Stimulated activated naive CD8-positive, alpha-beta T cell treated with anti-CD3 and anti-CD28 coated beads, Interleukin-15, Interleukin-2, amounts not matched to agents 100 ng/mL and 50 ng/mL, for 24 hours (primary cell): Measurements from ENCODE around the gene JADE2.
"Not testable (repeated sequence)": the region's sequence is repeated elsewhere in the genome, so short reads cannot be mapped to it uniquely, and the experiment has no call there.

ENCODE experiments used
- H3K27ac Mint-ChIP-seq: one replicate; pipeline ENCODE4 v1.8.0; 2021; ENCODE audit warnings: mild to moderate bottlenecking, mixed read lengths
- H3K27me3 Mint-ChIP-seq: one replicate; pipeline ENCODE4 v1.8.0; 2021; ENCODE audit warnings: mixed read lengths
- H3K36me3 Mint-ChIP-seq: one replicate; pipeline ENCODE4 v1.8.0; 2021; ENCODE audit warnings: low read depth, mixed read lengths
- H3K4me1 Mint-ChIP-seq: one replicate; pipeline ENCODE4 v1.8.0; 2021; ENCODE audit warnings: low read depth, mixed read lengths
- H3K4me3 Mint-ChIP-seq: one replicate; pipeline ENCODE4 v1.8.0; 2021; ENCODE audit warnings: mild to moderate bottlenecking, mixed read lengths
- H3K9me3 Mint-ChIP-seq: one replicate; pipeline ENCODE4 v1.8.0; 2021; ENCODE audit warnings: mixed read lengths

JADE2 gene

DNA sequence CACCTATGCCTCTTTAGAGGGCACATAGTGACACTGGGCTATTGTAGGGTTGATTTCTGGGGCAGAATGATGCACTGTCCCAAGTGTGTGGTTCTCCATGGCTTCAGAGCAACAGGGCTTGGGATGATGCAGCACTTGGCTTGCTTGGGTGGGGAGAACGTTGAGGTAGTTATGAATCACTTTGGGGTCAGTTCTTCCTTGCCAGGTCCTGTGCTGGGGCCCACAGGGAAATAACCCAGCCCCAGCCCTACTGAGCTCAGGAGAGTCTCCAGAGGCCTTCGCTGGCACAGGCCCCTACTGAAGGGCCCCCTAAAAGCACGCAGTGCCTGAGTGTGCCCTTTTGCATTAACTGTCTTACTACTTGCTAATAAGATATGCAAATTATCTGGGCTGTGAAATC is 24.2 kb downstream of the JADE2 start:
- Mint-ChIP-seq H3K4me1 (peaks cover 77% of the 10 kb centered on the region), H3K36me3 (peaks cover 61% of the 10 kb centered on the region), H3K27ac (peak overlapping the region; percentile 84), H3K9me3 (no peaks in the 10 kb centered on the region), H3K27me3 (no peaks in the 10 kb centered on the region), H3K4me3 (no peak overlapping the region)

DNA sequence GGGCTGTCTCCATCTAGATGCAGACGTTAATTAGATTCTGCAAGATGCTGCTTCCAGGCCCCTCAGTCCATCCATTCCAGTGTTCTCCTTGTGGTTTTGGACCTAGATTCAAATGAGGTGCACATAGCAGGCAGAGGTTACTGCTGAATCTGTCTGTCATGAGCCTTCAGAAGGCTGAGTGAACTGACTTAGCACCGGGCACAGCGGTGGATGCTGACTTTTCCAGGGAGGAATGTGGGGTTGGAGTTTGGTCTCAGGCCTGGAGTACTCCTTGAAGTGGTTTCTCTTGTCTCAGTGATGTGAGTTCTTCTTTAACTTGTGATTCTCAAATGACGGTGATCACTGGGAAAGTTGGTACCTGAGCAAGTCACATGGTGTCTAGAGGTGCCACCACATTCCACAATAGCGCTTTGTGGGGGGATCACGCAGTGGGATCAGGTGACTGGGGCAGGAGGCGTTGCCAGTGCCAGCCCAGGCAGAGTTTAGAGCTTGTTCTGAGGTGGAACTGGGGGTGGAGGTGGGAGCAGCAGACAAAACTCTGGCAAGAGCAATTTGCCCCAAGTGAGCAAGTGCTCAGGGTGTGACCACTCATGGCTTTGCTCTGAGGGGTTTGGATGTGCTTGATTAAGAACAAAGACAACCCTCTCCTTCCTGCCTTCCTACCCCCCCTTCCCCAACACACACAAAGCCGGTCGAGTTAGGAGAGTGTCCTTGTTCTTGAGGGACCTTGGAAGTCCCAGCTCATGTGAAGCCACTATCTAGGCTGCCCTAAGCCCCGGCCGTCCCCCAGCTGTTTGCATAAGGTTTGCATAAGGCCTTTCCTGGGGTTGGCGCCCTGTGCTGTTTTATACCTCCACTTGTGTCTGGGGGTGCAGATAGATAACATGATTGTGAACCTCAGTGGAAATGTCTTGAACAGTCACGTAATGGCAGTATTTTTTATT is 25.1 kb downstream of the JADE2 start:
- H3K27me3 Mint-ChIP-seq, result no peaks in the 10 kb centered on the region
- peaks cover 77% of the 10 kb centered on the region for H3K4me1 Mint-ChIP-seq
- H3K27ac Mint-ChIP-seq, result peak overlapping the region; percentile 84
- peaks cover 58% of the 10 kb centered on the region for H3K36me3 Mint-ChIP-seq
- H3K4me3 Mint-ChIP-seq, result no peak overlapping the region
- H3K9me3 Mint-ChIP-seq, result no peaks in the 10 kb centered on the region

DNA sequence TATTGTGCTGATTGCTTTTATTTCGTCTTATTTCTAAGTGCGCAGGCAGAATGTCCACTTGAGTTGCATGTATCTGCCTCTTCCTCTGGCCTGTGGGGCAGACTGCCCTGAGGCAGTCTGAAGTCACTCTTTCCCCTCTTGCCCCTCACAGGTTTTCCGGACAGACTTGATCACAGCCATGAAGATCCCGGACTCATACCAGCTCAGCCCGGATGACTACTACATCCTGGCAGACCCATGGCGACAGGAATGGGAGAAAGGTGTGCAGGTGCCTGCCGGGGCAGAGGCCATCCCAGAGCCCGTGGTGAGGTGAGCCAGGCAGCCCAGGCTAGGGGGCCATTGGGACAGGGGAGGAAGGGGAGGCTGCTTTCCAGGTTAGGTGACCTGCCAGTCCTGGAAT is 26.4 kb downstream of the JADE2 start:
- Mint-ChIP-seq H3K27ac (peak overlapping the region; percentile 82), H3K4me3 (no peak overlapping the region), H3K4me1 (peaks cover 81% of the 10 kb centered on the region)

DNA sequence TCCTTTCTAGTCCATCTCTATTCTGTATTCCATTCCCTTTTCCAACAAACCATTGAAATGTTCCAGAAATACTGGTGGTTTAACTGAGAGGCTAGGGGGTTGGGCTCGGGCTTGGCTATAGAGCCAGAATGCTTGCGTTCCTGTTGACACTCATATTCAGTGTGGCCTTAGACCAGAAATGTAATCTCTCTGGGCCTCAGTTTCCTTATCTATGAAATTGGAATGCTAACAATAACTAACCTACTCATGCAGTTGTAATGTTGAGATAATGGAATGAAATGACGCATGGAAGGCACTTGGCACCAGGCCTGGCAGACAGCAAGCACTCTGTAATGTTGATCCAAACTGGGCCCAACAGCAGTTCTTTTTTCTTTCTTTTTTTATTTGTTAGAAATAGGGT is 26.8 kb downstream of the JADE2 start:
- no peaks in the 10 kb centered on the region for H3K9me3 Mint-ChIP-seq
- no peak overlapping the region for H3K4me3 Mint-ChIP-seq
- H3K27me3 Mint-ChIP-seq, result no peaks in the 10 kb centered on the region
- H3K27ac Mint-ChIP-seq, result no peak overlapping the region
- H3K36me3 Mint-ChIP-seq, result peaks cover 59% of the 10 kb centered on the region
- H3K4me1 Mint-ChIP-seq, result peaks cover 83% of the 10 kb centered on the region

More for the DNA sequence above, 26.4 kb downstream of the JADE2 start:
- Mint-ChIP-seq H3K9me3 (no peaks in the 10 kb centered on the region), H3K36me3 (peaks cover 60% of the 10 kb centered on the region), H3K27me3 (no peaks in the 10 kb centered on the region)

DNA sequence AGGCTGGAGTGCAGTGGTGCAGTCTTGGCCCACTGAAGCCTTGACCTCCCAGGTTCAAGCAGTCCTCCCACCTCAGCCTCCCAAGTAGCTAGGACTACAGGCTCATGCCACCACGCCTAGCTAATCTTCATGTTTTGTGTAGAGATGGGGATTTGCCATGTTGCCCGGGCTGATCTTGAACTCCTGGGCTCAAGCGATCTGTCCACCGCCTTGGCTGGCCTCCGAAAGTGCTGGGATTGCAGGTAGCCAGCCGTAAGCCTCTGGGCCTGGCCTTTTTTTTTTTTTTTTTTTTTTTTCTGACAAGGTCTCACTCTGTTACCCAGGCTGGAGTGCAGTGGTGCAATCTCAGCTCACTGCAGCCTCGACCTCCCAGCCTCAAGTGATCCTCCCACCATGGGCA is 27.2 kb downstream of the JADE2 start:
- H3K4me3 Mint-ChIP-seq, H3K27ac Mint-ChIP-seq, H3K27me3 Mint-ChIP-seq, H3K9me3 Mint-ChIP-seq: not testable (repeated sequence)
- H3K36me3 Mint-ChIP-seq, result peaks cover 59% of the 10 kb centered on the region
- peaks cover 81% of the 10 kb centered on the region for H3K4me1 Mint-ChIP-seq

DNA sequence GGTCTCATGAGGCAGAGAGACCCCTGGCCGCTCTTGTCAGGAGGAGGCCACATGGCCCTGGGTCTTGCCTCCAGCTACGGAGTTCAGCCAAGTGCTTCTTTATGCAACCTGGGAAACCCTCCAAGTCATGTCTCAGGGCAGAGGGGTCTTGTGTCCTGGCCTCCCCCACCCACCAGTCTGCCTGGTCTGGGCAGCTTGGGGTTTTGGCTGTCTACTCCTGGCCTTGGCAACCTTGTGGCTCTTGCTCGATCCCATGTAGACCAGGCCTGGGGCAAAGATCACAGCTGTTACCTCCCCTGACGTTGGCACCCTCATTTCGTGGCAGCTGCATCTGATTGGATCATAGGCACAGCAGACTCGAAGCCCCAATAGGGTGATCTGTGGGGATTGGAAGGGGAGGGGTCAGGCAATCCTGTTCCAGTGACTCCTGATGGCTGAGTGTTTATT is 28.4 kb downstream of the JADE2 start:
- Mint-ChIP-seq H3K27me3 (no peaks in the 10 kb centered on the region), H3K4me3 (no peak overlapping the region), H3K4me1 (peaks cover 70% of the 10 kb centered on the region), H3K27ac (peak overlapping the region; percentile 99), H3K36me3 (peaks cover 48% of the 10 kb centered on the region), H3K9me3 (no peaks in the 10 kb centered on the region)

DNA sequence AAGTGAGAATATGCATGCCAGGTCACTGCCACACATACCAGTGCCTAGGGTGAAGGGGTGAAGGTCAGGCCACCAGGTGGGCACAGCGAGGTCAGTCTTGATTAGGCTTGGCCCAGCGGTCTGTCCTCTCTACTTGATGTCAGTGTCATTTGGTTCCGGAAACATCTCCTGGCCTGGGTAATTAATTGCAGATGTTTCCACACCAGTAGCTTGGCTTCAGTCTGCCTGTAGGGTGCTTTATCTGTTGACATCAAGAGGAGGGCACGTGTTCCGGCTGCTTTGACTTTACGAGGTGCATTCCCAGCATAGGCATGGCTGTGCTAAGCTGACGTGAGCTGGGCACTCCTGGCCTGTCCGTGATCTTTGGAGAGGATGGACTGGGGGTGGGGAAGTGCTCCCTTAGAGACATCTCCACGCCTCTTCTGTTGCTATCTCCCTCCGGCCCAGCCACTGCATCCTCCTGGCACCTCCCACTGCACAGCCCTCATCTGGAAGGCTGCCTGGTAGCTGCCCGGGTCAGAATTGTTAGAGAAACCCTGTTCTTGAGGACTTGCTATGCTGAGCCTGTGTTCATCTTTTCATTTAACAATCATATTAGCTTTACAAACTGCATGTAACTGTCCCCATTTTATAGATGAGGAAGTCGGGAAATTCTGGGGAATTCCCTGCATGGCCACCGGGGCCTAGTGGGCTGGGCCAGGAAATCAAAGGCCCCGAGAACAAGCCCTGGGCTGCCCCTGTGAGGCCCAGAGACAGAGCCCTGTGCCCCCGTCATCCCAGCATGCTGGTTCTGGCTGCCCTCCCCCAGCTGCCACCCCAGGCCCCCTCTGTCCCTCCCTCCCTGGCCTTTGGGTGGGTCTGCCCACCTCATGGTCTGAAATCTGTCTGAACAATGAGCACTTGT is 29.1 kb downstream of the JADE2 start:
- Mint-ChIP-seq H3K27me3 (no peaks in the 10 kb centered on the region), H3K36me3 (peaks cover 46% of the 10 kb centered on the region), H3K4me3 (peak overlapping the region; percentile 80), H3K4me1 (peaks cover 64% of the 10 kb centered on the region), H3K9me3 (no peaks in the 10 kb centered on the region), H3K27ac (peak overlapping the region; percentile 99)

DNA sequence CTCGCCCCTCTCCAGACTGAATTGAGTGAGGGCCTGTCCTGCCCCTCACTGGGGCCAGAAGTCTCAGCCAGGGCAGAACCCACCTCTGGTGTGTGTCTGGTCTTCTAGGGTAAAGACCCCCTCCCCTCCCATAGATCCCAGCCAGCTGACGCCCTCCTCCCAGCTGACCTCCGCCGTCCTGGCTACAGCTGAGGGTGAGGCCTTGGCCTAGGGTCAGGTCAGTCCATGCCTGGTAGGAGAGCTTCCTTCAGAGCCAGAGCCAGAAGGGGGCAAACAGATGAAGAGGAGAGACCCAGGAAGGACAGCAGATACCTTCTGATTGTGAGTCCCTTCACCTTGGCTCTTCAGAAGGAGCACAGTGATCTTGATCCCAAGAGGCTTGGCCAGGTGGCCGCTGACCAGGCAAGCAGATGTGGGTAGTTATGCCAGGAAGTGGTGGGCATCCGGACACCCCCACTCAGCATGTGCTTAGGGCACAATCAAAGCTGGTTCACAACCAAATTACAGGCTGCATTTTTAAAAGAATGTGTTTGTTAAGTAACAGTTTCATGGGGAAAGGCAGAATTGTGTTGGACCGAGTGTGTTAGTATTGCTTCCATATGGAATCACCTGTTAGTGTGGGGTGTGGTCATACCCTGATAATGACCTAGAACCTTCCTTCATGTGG is 29.9 kb downstream of the JADE2 start:
- H3K27me3 Mint-ChIP-seq, result no peaks in the 10 kb centered on the region
- peaks cover 56% of the 10 kb centered on the region for H3K4me1 Mint-ChIP-seq
- no peaks in the 10 kb centered on the region for H3K9me3 Mint-ChIP-seq
- H3K27ac Mint-ChIP-seq, result peak overlapping the region; percentile 99
- H3K36me3 Mint-ChIP-seq, result peaks cover 49% of the 10 kb centered on the region
- H3K4me3 Mint-ChIP-seq, result peak overlapping the region; percentile 80

DNA sequence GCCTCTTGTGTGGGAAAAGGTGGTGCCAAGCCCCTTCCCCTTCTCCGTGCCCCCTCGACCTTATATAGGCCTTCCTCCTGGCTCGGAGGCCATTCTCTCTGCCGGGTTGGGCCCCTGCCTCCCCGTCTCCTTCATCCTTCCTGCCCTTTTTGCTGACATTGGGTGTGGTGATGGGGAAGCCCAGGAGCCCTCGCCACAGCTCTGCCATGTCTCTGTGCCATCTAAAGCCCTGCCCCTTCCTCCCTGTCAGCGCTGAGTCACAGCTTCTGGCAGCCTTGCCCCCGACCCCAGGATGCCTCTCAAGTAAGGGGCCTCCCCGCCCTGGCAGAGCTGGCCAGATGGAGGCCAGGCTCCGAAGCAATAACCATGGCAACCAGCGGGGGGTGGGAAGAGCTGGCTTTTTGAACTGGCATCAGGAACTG is 30.4 kb downstream of the JADE2 start:
- Mint-ChIP-seq H3K36me3 (peaks cover 49% of the 10 kb centered on the region), H3K27me3 (no peaks in the 10 kb centered on the region), H3K4me1 (peaks cover 51% of the 10 kb centered on the region)

DNA sequence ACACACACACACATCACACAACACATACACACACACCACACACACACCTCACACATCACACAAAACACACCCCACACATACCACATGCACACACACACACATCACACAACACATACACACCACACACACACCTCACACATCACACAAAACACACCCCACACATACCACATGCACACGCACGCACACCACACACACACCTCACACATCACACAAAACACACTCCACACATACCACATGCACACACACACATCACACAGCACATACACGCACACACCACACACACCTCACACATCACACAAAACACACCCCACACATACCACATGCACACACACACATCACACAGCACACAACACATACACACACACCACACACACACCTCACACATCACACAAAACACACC is 31.1 kb downstream of the JADE2 start:
- not testable (repeated sequence) for H3K27me3 Mint-ChIP-seq

More for the DNA sequence above, 30.4 kb downstream of the JADE2 start:
- H3K27ac Mint-ChIP-seq, result peak overlapping the region; percentile 99
- H3K4me3 Mint-ChIP-seq, result peak overlapping the region; percentile 80
- H3K9me3 Mint-ChIP-seq, result no peaks in the 10 kb centered on the region

DNA sequence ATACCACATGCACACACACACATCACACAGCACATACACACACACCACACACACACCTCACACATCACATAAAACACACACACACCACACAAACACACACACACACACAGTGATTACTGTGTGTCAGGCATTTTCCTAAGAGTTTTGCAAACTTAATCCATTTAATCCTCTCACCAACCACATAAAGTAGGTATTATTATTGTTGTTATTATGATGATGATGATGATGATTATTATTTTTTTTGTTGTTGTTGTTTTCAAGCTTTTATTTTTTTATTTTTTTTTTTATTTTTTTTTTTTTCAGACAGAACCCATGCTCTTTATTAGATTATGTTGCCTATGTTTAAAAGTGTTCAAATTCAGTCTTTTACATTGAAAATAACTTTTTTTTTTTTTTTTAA is 31.5 kb downstream of the JADE2 start:
- H3K4me1 Mint-ChIP-seq, result peaks cover 43% of the 10 kb centered on the region
- no peaks in the 10 kb centered on the region for H3K9me3 Mint-ChIP-seq
- peak overlapping the region; percentile 94 for H3K27ac Mint-ChIP-seq
- H3K27me3 Mint-ChIP-seq, result no peaks in the 10 kb centered on the region
- H3K36me3 Mint-ChIP-seq, result peaks cover 48% of the 10 kb centered on the region
- H3K4me3 Mint-ChIP-seq, result peak overlapping the region; percentile 28

More for the DNA sequence above, 31.1 kb downstream of the JADE2 start:
- not testable (repeated sequence) for H3K9me3 Mint-ChIP-seq
- peak overlapping the region; percentile 28 for H3K4me3 Mint-ChIP-seq
- peaks cover 52% of the 10 kb centered on the region for H3K36me3 Mint-ChIP-seq
- H3K27ac Mint-ChIP-seq, result peak overlapping the region; percentile 94
- peaks cover 47% of the 10 kb centered on the region for H3K4me1 Mint-ChIP-seq

DNA sequence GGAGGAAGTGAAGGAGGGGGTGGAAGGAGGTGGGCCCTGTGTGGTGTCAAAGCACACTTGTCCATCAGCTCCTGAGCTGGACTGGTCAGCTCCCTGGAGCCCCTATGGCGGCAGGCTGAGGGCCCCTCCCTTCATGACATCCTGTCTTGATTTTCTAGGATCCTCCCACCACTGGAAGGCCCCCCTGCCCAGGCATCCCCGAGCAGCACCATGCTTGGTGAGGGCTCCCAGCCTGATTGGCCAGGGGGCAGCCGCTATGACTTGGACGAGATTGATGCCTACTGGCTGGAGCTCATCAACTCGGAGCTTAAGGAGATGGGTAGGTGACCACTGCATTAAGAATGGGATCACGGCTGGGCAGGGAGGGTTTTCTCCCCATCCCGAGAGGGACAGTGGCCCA is 34.2 kb downstream of the JADE2 start:
- Mint-ChIP-seq H3K4me1 (peaks cover 30% of the 10 kb centered on the region), H3K27ac (no peak overlapping the region), H3K9me3 (no peaks in the 10 kb centered on the region), H3K36me3 (peaks cover 47% of the 10 kb centered on the region), H3K4me3 (no peak overlapping the region), H3K27me3 (no peaks in the 10 kb centered on the region)

DNA sequence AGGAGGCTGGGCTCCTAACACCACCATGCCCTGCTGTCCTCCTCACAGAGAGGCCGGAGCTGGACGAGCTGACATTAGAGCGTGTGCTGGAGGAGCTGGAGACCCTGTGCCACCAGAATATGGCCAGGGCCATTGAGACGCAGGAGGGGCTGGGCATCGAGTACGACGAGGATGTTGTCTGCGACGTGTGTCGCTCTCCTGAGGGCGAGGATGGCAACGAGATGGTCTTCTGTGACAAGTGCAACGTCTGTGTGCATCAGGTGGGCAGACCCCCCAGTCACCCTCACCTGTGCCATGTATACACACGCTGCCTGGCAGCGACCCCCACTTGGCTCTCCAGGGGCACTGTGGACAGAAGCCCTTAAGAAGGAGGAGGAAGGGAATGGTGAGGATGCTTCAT is 35.2 kb downstream of the JADE2 start:
- Mint-ChIP-seq H3K36me3 (peaks cover 47% of the 10 kb centered on the region), H3K4me1 (peaks cover 20% of the 10 kb centered on the region), H3K27me3 (no peaks in the 10 kb centered on the region), H3K27ac (peak overlapping the region; percentile 40), H3K9me3 (no peaks in the 10 kb centered on the region), H3K4me3 (no peak overlapping the region)

DNA sequence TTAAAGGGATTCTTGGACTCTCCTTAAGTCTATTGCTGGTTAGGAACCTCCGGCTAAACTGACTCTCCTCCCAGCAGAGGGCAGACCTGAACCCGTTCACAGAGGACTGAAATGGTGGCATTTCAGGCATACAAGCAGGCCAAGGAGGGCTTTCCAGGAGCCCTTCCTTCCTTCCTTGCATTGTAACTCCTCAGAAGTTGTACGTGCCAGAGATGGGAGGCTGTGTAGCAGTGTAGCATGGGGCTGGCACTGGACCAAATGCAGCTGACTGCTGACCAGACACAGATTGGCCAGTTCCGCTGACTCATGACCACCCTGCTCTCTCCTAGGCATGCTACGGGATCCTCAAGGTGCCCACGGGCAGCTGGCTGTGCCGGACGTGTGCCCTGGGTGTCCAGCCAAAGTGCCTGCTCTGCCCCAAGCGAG is 36.4 kb downstream of the JADE2 start:
- no peaks in the 10 kb centered on the region for H3K27me3 Mint-ChIP-seq
- H3K4me1 Mint-ChIP-seq, result peaks cover 9% of the 10 kb centered on the region
- no peaks in the 10 kb centered on the region for H3K9me3 Mint-ChIP-seq
- H3K27ac Mint-ChIP-seq, result peak overlapping the region; percentile 58
- H3K4me3 Mint-ChIP-seq, result no peak overlapping the region
- H3K36me3 Mint-ChIP-seq, result peaks cover 42% of the 10 kb centered on the region
